ENCODE measurements around the gene FGF1.

Gene FGF1

DNA sequence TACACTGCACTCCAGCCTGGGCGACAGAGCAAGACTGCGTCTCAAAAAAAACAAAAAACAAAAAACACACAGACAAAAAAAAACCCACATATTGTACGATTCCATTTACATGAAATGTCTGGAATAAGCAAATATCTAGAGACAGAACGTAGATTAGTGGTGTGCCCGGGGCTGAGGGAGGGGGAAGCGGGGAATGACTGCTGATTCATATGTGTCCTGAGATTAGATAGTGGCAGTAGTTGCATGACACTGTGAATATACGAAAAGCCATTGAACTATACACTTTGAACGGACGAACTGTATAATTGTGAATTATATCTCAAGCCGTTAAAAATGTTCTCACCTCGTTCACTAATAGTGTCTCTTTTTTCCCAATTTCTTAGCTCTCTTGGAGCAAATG is 23.9 kb downstream of the FGF1 start:
- H2AFZ ChIP-seq (ENCODE audit: low read depth): no peak overlapping the region
- no peak overlapping the region for H3K27ac ChIP-seq
- H3K79me2 ChIP-seq (ENCODE audit: insufficient read depth, low read depth): no peaks in the 10 kb centered on the region
- no peak overlapping the region for H3K9ac ChIP-seq
- no peak overlapping the region for H3K4me2 ChIP-seq
- no peaks in the 10 kb centered on the region for H3K36me3 ChIP-seq (ENCODE audit: insufficient read depth)
- H3K4me3 ChIP-seq (IDR thresholded peaks at IDR 0.05; ENCODE audit: insufficient read depth, low read depth, low read length): no peak overlapping the region
- TF ChIP-seq, protein P1, sequence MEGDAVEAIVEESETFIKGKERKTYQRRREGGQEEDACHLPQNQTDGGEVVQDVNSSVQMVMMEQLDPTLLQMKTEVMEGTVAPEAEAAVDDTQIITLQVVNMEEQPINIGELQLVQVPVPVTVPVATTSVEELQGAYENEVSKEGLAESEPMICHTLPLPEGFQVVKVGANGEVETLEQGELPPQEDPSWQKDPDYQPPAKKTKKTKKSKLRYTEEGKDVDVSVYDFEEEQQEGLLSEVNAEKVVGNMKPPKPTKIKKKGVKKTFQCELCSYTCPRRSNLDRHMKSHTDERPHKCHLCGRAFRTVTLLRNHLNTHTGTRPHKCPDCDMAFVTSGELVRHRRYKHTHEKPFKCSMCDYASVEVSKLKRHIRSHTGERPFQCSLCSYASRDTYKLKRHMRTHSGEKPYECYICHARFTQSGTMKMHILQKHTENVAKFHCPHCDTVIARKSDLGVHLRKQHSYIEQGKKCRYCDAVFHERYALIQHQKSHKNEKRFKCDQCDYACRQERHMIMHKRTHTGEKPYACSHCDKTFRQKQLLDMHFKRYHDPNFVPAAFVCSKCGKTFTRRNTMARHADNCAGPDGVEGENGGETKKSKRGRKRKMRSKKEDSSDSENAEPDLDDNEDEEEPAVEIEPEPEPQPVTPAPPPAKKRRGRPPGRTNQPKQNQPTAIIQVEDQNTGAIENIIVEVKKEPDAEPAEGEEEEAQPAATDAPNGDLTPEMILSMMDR (conservative IDR thresholded peaks at IDR 0.05; ENCODE audit: low read depth, low read length): no peak
- H3K27me3 ChIP-seq (ENCODE audit: insufficient read depth, low read depth): no peaks in the 10 kb centered on the region
- H4K20me1 ChIP-seq (ENCODE audit: insufficient read depth): no peaks in the 10 kb centered on the region
- H3K4me1 ChIP-seq (ENCODE audit: low read depth, poor library complexity, severe bottlenecking): no peaks in the 10 kb centered on the region

DNA sequence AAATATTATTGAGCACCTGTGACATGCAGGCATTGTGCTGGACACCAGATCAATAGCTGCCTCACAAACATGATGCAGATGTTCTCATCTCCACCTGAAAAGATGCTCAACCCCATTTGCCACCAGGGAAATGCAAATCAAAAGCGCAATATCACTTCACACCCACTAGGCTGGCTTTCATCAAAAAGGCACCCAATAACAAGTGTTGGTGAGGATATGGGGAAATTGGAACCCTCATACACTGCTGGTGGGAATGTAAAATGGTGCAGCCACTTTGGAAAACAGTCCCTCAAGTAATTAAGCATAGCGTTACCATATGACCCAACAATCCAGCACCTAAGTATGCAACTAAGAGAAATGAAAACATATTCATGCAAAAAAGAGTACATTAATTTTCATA is 24.7 kb downstream of the FGF1 start:
- Histone ChIP-seq H3K4me3 (IDR thresholded peaks at IDR 0.05; ENCODE audit: insufficient read depth, low read depth, low read length) (no peak overlapping the region), H3K36me3 (ENCODE audit: insufficient read depth) (no peaks in the 10 kb centered on the region), H3K27me3 (ENCODE audit: insufficient read depth, low read depth) (no peaks in the 10 kb centered on the region), H3K27ac (no peak overlapping the region), H3K4me2 (no peak overlapping the region), H3K4me1 (ENCODE audit: low read depth, poor library complexity, severe bottlenecking) (no peaks in the 10 kb centered on the region), H3K79me2 (ENCODE audit: insufficient read depth, low read depth) (no peaks in the 10 kb centered on the region), H3K9ac (no peak overlapping the region), H4K20me1 (ENCODE audit: insufficient read depth) (no peaks in the 10 kb centered on the region), H2AFZ (ENCODE audit: low read depth) (no peak overlapping the region)
- TF ChIP-seq, protein P1 (conservative IDR thresholded peaks at IDR 0.05; ENCODE audit: low read depth, low read length): no peak

DNA sequence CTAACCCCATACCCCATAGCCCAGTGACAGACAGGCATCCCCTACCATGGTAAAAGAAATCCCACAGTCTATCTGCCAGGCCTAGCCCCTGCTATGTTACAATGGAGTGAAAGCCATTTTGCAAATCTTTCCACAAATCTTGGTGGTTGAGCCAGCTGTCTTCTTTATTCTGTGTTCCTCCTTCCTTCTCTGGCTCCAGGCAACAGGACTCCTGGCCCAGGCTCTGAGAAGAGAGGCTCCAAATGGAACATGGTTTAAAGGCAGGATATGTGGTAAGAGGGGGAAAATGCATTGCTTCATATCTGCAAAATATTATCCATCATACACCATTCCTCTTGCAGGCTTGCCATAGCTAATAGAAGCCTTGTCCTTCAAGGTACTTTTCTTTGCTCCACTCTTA is 25.2 kb downstream of the FGF1 start:
- Histone ChIP-seq H3K4me3 (IDR thresholded peaks at IDR 0.05; ENCODE audit: insufficient read depth, low read depth, low read length) (no peak overlapping the region), H3K27me3 (ENCODE audit: insufficient read depth, low read depth) (no peaks in the 10 kb centered on the region), H3K4me2 (no peak overlapping the region), H3K9ac (no peak overlapping the region), H2AFZ (ENCODE audit: low read depth) (no peak overlapping the region), H4K20me1 (ENCODE audit: insufficient read depth) (no peaks in the 10 kb centered on the region), H3K27ac (no peak overlapping the region), H3K36me3 (ENCODE audit: insufficient read depth) (no peaks in the 10 kb centered on the region), H3K4me1 (ENCODE audit: low read depth, poor library complexity, severe bottlenecking) (no peaks in the 10 kb centered on the region), H3K79me2 (ENCODE audit: insufficient read depth, low read depth) (no peaks in the 10 kb centered on the region)
- TF ChIP-seq, protein P1 (conservative IDR thresholded peaks at IDR 0.05; ENCODE audit: low read depth, low read length): no peak

DNA sequence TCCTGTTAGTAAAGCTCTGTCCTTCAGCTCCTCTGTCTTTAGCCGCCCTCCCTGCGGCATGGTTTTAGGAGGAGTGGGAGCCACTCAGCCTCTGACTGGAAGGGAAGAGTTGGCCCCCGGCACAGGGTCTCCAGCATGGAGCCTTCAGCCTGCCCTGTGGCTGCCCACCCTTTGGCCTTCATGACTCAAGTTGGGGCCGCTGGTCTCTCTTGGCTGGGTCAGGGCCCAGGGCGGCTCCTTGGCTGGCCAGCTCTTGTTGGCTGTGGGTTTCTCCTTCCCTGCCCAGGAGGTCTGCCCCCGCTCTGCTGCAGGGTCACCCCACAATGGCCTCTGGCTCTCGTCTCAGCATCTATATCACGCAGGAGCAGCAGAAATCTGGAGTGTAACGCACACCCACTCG is 25.7 kb downstream of the FGF1 start:
- H3K4me3 ChIP-seq (IDR thresholded peaks at IDR 0.05; ENCODE audit: insufficient read depth, low read depth, low read length): no peak overlapping the region
- H4K20me1 ChIP-seq (ENCODE audit: insufficient read depth): no peaks in the 10 kb centered on the region
- no peak overlapping the region for H2AFZ ChIP-seq (ENCODE audit: low read depth)
- no peak overlapping the region for H3K4me2 ChIP-seq
- no peak overlapping the region for H3K9ac ChIP-seq
- no peaks in the 10 kb centered on the region for H3K79me2 ChIP-seq (ENCODE audit: insufficient read depth, low read depth)
- TF ChIP-seq, protein P1 (conservative IDR thresholded peaks at IDR 0.05; ENCODE audit: low read depth, low read length): no peak
- H3K27ac ChIP-seq: no peak overlapping the region
- H3K36me3 ChIP-seq (ENCODE audit: insufficient read depth): no peaks in the 10 kb centered on the region
- no peaks in the 10 kb centered on the region for H3K27me3 ChIP-seq (ENCODE audit: insufficient read depth, low read depth)
- no peaks in the 10 kb centered on the region for H3K4me1 ChIP-seq (ENCODE audit: low read depth, poor library complexity, severe bottlenecking)

DNA sequence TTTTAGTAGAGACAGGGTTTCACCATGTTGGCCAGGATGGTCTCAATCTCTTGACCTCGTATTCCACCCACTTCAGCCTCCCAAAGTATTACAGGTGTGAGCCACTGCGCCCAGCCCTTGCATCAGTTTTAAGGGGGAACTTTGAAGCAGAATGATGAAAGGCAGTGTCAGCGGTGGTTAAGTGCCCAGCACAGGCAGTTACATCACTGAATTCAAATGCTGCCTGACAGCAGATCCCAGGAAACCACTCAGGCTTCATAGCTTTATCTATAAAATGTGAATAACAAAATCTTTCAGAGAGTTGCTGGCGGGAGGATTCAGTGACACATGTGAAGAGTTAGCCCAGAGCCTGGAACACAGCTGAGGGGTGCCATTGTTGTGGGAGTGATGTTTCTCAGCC is 26.5 kb downstream of the FGF1 start:
- Histone ChIP-seq H3K4me1 (ENCODE audit: low read depth, poor library complexity, severe bottlenecking) (no peaks in the 10 kb centered on the region), H3K27ac (no peak overlapping the region), H2AFZ (ENCODE audit: low read depth) (no peak overlapping the region), H3K79me2 (ENCODE audit: insufficient read depth, low read depth) (no peaks in the 10 kb centered on the region), H3K27me3 (ENCODE audit: insufficient read depth, low read depth) (no peaks in the 10 kb centered on the region), H3K4me2 (no peak overlapping the region), H3K9ac (no peak overlapping the region), H4K20me1 (ENCODE audit: insufficient read depth) (no peaks in the 10 kb centered on the region), H3K4me3 (IDR thresholded peaks at IDR 0.05; ENCODE audit: insufficient read depth, low read depth, low read length) (no peak overlapping the region), H3K36me3 (ENCODE audit: insufficient read depth) (no peaks in the 10 kb centered on the region)
- TF ChIP-seq, protein P1 (conservative IDR thresholded peaks at IDR 0.05; ENCODE audit: low read depth, low read length): no peak

Measured in KMS-11 (cell line).